Measurements from ENCODE around the gene LIF. TPM values are rescaled to one million over a fixed set of nuclear protein-coding genes. Genes with fewer than 3 reads are reported as not detected.

The LIF gene
- total RNA-seq, 5 donors from 2014 or later (not counting 1 experiment from before 2014, with no cell fraction given) = 0.26 to 3.3 (median 1.4) TPM

- DNase-seq (peak; percentile 50 to 87 (median 69)), ATAC-seq (replicated peaks in 1 of 4) (peak; percentile 33 to 53 (median 45))
- Mint-ChIP-seq H3K27ac (peak within 1 kb of the TSS; percentile 94 to 96), H3K4me3 (peak within 1 kb of the TSS; percentile 86 to 91 (median 87)), H3K4me1 (peaks cover 49 to 63% (median 56%) of the 10 kb centered on the region in 3 donors), H3K9me3 (no peaks in the 10 kb centered on the region), H3K36me3 (peaks cover 4% of the 10 kb centered on the region), H3K27me3 (no peaks in the 10 kb centered on the region)
- peak within 1 kb of the TSS; percentile 100 for H3K27ac ChIP-seq (ENCODE audit: low read length)
- no peaks in the 10 kb centered on the region for H3K9me3 ChIP-seq
- H3K36me3 ChIP-seq (ENCODE audit: control insufficient read depth in 2 of 2, extremely low read depth in 1 of 2, insufficient read depth in 1 of 2, low read length in 1 of 2) = peaks cover 5 to 23% of the 10 kb centered on the region in 2 donors
- ChIA-PET CTCF (interaction anchor here in 1 of 2 donors (0.6 to 0.9 kb wide), 4 partner anchors 12 to 90 kb away, joined by 3 read pairs; no protein-coding TSS in a partner anchor), POLR2A (interaction anchor here in 1 of 2 donors (0.7 to 0.8 kb wide), 2 partner anchors 230 to 324 kb away, joined by 3 to 4 read pairs; no protein-coding TSS in a partner anchor)
- H3K4me3 ChIP-seq (ENCODE audit: control insufficient read depth in 1 of 2, extremely low read depth in 1 of 2, low read length in 1 of 2) = peak within 1 kb of the TSS; percentile 67 to 92
- 0% methylated on average over 29 of the region's 35 CpGs for WGBS (ENCODE audit: insufficient coverage)
- no peaks in the 10 kb centered on the region for H3K27me3 ChIP-seq (replicated peaks in 1 of 2; ENCODE audit: control insufficient read depth in 2 of 2, extremely low read depth in 1 of 2, insufficient read depth in 2 of 2, low read length in 1 of 2)
- H3K4me1 ChIP-seq (ENCODE audit: control insufficient read depth in 1 of 2, extremely low read depth in 1 of 2, insufficient read depth in 2 of 2, low read length in 2 of 2) = peaks cover 7 to 65% of the 10 kb centered on the region in 2 experiments
These were observed 20.2 kb upstream of the LIF start, which contains the start of gene OSM for GRCh38 chr22:30266445-30267381. TSS of gene OSM (minus strand) at chr22:30266851. CDS start at chr22:30266799, 52 bp downstream.

DNA sequence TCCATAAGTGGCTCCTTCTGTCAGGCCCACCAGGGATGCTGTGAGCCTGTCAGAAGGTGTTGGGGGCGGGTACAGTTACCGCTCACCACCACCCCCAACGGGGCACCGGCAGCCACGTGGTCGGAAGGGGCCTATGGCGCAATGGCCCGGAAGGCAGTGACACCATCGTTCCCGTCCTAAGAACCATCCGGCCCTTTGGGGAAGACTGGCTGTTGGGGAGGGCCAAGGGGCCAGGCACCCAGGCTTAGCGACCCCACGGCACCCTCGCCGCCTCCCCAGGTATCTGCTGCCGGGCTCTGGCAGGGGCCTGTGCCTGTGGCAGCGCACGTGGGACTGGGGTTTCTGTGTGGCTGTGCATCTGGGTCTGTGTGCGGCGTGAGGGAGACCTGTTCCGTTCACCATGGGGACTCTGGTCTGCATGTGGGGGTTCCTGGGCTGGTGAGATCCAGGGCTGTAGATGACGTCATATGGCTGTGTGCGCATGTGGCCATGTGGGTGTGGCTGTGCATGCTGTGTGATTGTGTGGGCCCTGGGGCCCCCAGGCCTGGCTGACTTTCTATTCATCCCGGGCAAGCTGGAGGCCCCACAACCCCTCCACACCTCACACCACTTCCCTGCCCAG is 19.4 kb upstream of the LIF start:
- peaks cover 4% of the 10 kb centered on the region for H3K36me3 Mint-ChIP-seq
- POLR2A ChIA-PET = no interaction called here

DNA sequence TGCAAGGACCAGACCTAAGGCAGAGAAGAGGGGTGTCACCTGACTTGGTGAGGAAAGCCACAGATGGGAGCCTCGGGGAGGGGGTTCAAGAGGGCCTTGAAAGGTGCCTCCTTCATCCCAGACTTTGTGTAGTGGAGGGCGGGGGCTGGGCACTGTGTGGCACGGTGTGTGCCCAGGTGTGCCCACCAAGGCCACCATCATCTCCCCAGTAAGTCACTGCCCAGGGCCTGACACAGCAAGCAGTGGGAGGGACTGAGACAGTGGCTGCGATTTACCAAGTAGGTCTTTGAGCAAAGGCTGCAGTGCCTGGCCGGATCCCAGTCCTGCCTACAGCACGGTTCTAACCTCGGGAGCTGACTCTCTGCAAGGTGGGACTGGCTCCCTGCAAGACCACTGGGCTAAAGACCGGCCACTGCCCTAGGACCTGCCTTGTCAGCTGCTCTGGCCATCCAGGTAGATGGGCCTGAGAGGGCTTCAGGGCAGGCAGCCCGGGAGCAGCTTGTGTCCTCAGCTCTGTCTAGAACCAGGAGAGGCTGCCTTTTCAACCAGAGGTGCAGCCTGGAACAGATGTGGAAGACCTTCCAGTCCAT is 18.7 kb upstream of the LIF start:
- no peak for ATAC-seq (replicated peaks in 1 of 4)

More for the DNA sequence above, 19.4 kb upstream of the LIF start:
- H3K4me1 Mint-ChIP-seq = peaks cover 49 to 62% (median 53%) of the 10 kb centered on the region in 3 donors
- DNase-seq (peak; percentile 61 to 92 (median 83)), ATAC-seq (replicated peaks in 1 of 4) (peak; percentile 71 to 78 (median 76))
- peak overlapping the region; percentile 100 for H3K27ac ChIP-seq (ENCODE audit: low read length)
- H3K4me1 ChIP-seq (ENCODE audit: control insufficient read depth in 1 of 2, extremely low read depth in 1 of 2, insufficient read depth in 2 of 2, low read length in 2 of 2) = peaks cover 7 to 65% of the 10 kb centered on the region in 2 experiments
- 0% methylated on average over 16 of the region's 24 CpGs for WGBS (ENCODE audit: insufficient coverage)
- peak overlapping the region; percentile 67 to 92 for H3K4me3 ChIP-seq (ENCODE audit: control insufficient read depth in 1 of 2, extremely low read depth in 1 of 2, low read length in 1 of 2)
- H3K27me3 Mint-ChIP-seq = no peaks in the 10 kb centered on the region
- H3K27me3 ChIP-seq (replicated peaks in 1 of 2; ENCODE audit: control insufficient read depth in 2 of 2, extremely low read depth in 1 of 2, insufficient read depth in 2 of 2, low read length in 1 of 2) = no peaks in the 10 kb centered on the region
- peak overlapping the region; percentile 94 to 96 for H3K27ac Mint-ChIP-seq
- no peaks in the 10 kb centered on the region for H3K9me3 ChIP-seq
- H3K4me3 Mint-ChIP-seq = peak overlapping the region; percentile 86 to 91 (median 87)
- H3K36me3 ChIP-seq (ENCODE audit: control insufficient read depth in 2 of 2, extremely low read depth in 1 of 2, insufficient read depth in 1 of 2, low read length in 1 of 2) = peaks cover 5 to 22% of the 10 kb centered on the region in 2 donors
- H3K9me3 Mint-ChIP-seq = no peaks in the 10 kb centered on the region
- CTCF ChIA-PET = interaction anchor here in 1 of 2 donors (0.7 to 0.9 kb wide), 2 partner anchors 22 to 90 kb away, joined by 3 read pairs; no protein-coding TSS in a partner anchor

GRCh38 chr22:30263883-30264282 is 17.3 kb upstream of the LIF start:
- Histone ChIP-seq H3K4me3 (ENCODE audit: control insufficient read depth in 1 of 2, extremely low read depth in 1 of 2, low read length in 1 of 2) (no peak overlapping the region), H3K27ac (ENCODE audit: low read length) (no peak overlapping the region), H3K4me1 (ENCODE audit: control insufficient read depth in 1 of 2, extremely low read depth in 1 of 2, insufficient read depth in 2 of 2, low read length in 2 of 2) (peaks cover 7 to 65% of the 10 kb centered on the region in 2 experiments), H3K9me3 (no peaks in the 10 kb centered on the region), H3K27me3 (replicated peaks in 1 of 2; ENCODE audit: control insufficient read depth in 2 of 2, extremely low read depth in 1 of 2, insufficient read depth in 2 of 2, low read length in 1 of 2) (no peaks in the 10 kb centered on the region), H3K36me3 (ENCODE audit: control insufficient read depth in 2 of 2, extremely low read depth in 1 of 2, insufficient read depth in 1 of 2, low read length in 1 of 2) (peaks cover 5 to 14% of the 10 kb centered on the region in 2 donors)
- peak overlapping the region in 1 of 3 donors; percentile 86 for H3K4me3 Mint-ChIP-seq
- H3K27me3 Mint-ChIP-seq = no peaks in the 10 kb centered on the region
- no peaks in the 10 kb centered on the region for H3K9me3 Mint-ChIP-seq
- no peak overlapping the region for H3K27ac Mint-ChIP-seq
- CTCF ChIA-PET = interaction anchor here (0.7 to 1.6 kb wide), 8 partner anchors 16 to 1460 kb away, joined by 3 to 9 read pairs (median 4); no protein-coding TSS in a partner anchor
- DNase-seq = no peak
- no peak for ATAC-seq (replicated peaks in 1 of 4)
- WGBS (ENCODE audit: insufficient coverage) = 93% methylated on average over 17 of the region's 17 CpGs
- POLR2A ChIA-PET = interaction anchor here in 1 of 2 donors (0.6 kb wide), 2 partner anchors 24 to 868 kb away, joined by 4 to 5 read pairs; no protein-coding TSS in a partner anchor
- peaks cover 47 to 56% (median 51%) of the 10 kb centered on the region in 3 donors for H3K4me1 Mint-ChIP-seq
- no peaks in the 10 kb centered on the region for H3K36me3 Mint-ChIP-seq

More for the DNA sequence above, 18.7 kb upstream of the LIF start:
- H3K27ac Mint-ChIP-seq = peak overlapping the region; percentile 94 to 96
- no peaks in the 10 kb centered on the region for H3K36me3 Mint-ChIP-seq
- Histone ChIP-seq H3K27me3 (replicated peaks in 1 of 2; ENCODE audit: control insufficient read depth in 2 of 2, extremely low read depth in 1 of 2, insufficient read depth in 2 of 2, low read length in 1 of 2) (no peaks in the 10 kb centered on the region), H3K9me3 (no peaks in the 10 kb centered on the region), H3K4me1 (ENCODE audit: control insufficient read depth in 1 of 2, extremely low read depth in 1 of 2, insufficient read depth in 2 of 2, low read length in 2 of 2) (peaks cover 7 to 65% of the 10 kb centered on the region in 2 experiments), H3K27ac (ENCODE audit: low read length) (peak overlapping the region; percentile 100), H3K4me3 (ENCODE audit: control insufficient read depth in 1 of 2, extremely low read depth in 1 of 2, low read length in 1 of 2) (peak overlapping the region; percentile 26 to 92), H3K36me3 (ENCODE audit: control insufficient read depth in 2 of 2, extremely low read depth in 1 of 2, insufficient read depth in 1 of 2, low read length in 1 of 2) (peaks cover 5 to 18% of the 10 kb centered on the region in 2 donors)
- H3K27me3 Mint-ChIP-seq = no peaks in the 10 kb centered on the region
- DNase-seq = no peak
- 69% methylated on average over 9 of the region's 9 CpGs for WGBS (ENCODE audit: insufficient coverage)
- CTCF ChIA-PET = interaction anchor here in 1 of 2 donors (0.7 to 1.4 kb wide), 3 partner anchors 15 to 23 kb away, joined by 3 to 4 read pairs (median 4); no protein-coding TSS in a partner anchor
- H3K4me3 Mint-ChIP-seq = peak overlapping the region; percentile 86 to 91 (median 87)
- POLR2A ChIA-PET = no interaction called here
- peaks cover 49 to 57% (median 53%) of the 10 kb centered on the region in 3 donors for H3K4me1 Mint-ChIP-seq
- H3K9me3 Mint-ChIP-seq = no peaks in the 10 kb centered on the region

GRCh38 chr22:30262917-30263741 is 16.6 kb upstream of the LIF start:
- CTCF ChIA-PET = interaction anchor here (0.5 to 1.6 kb wide), 11 partner anchors 22 to 1459 kb away, joined by 3 to 9 read pairs (median 4); no protein-coding TSS in a partner anchor
- peak; percentile 25 to 88 (median 69) for DNase-seq
- H3K36me3 ChIP-seq (ENCODE audit: control insufficient read depth in 2 of 2, extremely low read depth in 1 of 2, insufficient read depth in 1 of 2, low read length in 1 of 2) = peaks cover 3 to 11% of the 10 kb centered on the region in 2 donors
- no peaks in the 10 kb centered on the region for H3K27me3 Mint-ChIP-seq
- no peaks in the 10 kb centered on the region for H3K9me3 ChIP-seq
- no peaks in the 10 kb centered on the region for H3K9me3 Mint-ChIP-seq
- no peak overlapping the region for H3K27ac ChIP-seq (ENCODE audit: low read length)
- peak overlapping the region; percentile 46 to 59 (median 51) for H3K4me3 Mint-ChIP-seq
- ATAC-seq (replicated peaks in 1 of 4) = peak in 1 of 4 experiments; percentile 15
- POLR2A ChIA-PET = interaction anchor here (0.6 to 0.7 kb wide), 3 partner anchors 25 to 867 kb away, joined by 3 to 5 read pairs (median 4); no protein-coding TSS in a partner anchor
- 36% methylated on average over 23 of the region's 27 CpGs for WGBS (ENCODE audit: insufficient coverage)
- H3K36me3 Mint-ChIP-seq = no peaks in the 10 kb centered on the region
- H3K4me1 ChIP-seq (ENCODE audit: control insufficient read depth in 1 of 2, extremely low read depth in 1 of 2, insufficient read depth in 2 of 2, low read length in 2 of 2) = peaks cover 7 to 61% of the 10 kb centered on the region in 2 experiments
- peak overlapping the region; percentile 52 to 69 for H3K27ac Mint-ChIP-seq
- no peak overlapping the region for H3K4me3 ChIP-seq (ENCODE audit: control insufficient read depth in 1 of 2, extremely low read depth in 1 of 2, low read length in 1 of 2)
- H3K27me3 ChIP-seq (replicated peaks in 1 of 2; ENCODE audit: control insufficient read depth in 2 of 2, extremely low read depth in 1 of 2, insufficient read depth in 2 of 2, low read length in 1 of 2) = no peaks in the 10 kb centered on the region
- H3K4me1 Mint-ChIP-seq = peaks cover 40 to 52% (median 45%) of the 10 kb centered on the region in 3 donors

All from T-cell (primary cell).